GM19397 (cell line): ENCODE results near the gene CREBL2.

ENCODE experiments used
- ATAC-seq: cut with Tn5 transposase; IDR thresholded peaks from one replicate; pipeline ENCODE4 v1.9.1; 2021; ENCODE audit warnings: mild to moderate bottlenecking, moderate library complexity; ENCODE audit not compliant: unreplicated experiment

The CREBL2 gene

GRCh38 chr12:12671850-12672660 is 60.4 kb downstream of the CREBL2 start:
- ATAC-seq: no peak

- ATAC-seq: no peak
Measured at GRCh38 chr12:12673296-12673695, 61.6 kb downstream of the CREBL2 start.

- no peak for ATAC-seq
Measured at GRCh38 chr12:12676605-12677004, 64.9 kb downstream of the CREBL2 start.

- no peak for ATAC-seq
Measured at GRCh38 chr12:12681061-12681765, 69.5 kb downstream of the CREBL2 start.

GRCh38 chr12:12682284-12682683 is 70.6 kb downstream of the CREBL2 start:
- no peak for ATAC-seq

GRCh38 chr12:12683136-12683697 is 71.5 kb downstream of the CREBL2 start:
- no peak for ATAC-seq

GRCh38 chr12:12683725-12684124 is 72.0 kb downstream of the CREBL2 start:
- ATAC-seq: no peak

GRCh38 chr12:12684375-12685106 is 72.9 kb downstream of the CREBL2 start:
- ATAC-seq: no peak

- no peak for ATAC-seq
Measured at GRCh38 chr12:12685305-12685704, 73.6 kb downstream of the CREBL2 start.

- no peak for ATAC-seq
Measured at GRCh38 chr12:12686472-12686871, 74.8 kb downstream of the CREBL2 start.

- no peak for ATAC-seq
Measured at GRCh38 chr12:12686925-12687324, 75.2 kb downstream of the CREBL2 start.

- ATAC-seq: no peak
Measured at GRCh38 chr12:12689647-12690300, 78.1 kb downstream of the CREBL2 start.

GRCh38 chr12:12691549-12691948 is 79.9 kb downstream of the CREBL2 start:
- no peak for ATAC-seq

GRCh38 chr12:12693111-12693671 is 81.5 kb downstream of the CREBL2 start:
- ATAC-seq: no peak
